C4-2B (cell line): ENCODE data around the gene PSMD8.

Experiments
- H3K27ac ChIP-seq: fragments of 450-650 bp; 2 replicates; pipeline ENCODE4 v1.5.1; 2017
- ZFX ChIP-seq: fragments of 450-650 bp; IDR thresholded peaks from 2 replicates; pipeline ENCODE4 v1.6.1; 2017
- TF ChIP-seq, protein P1 (sequence below): fragments of 450-650 bp; conservative IDR thresholded peaks from 2 replicates; pipeline ENCODE4 v1.5.1; 2017; ENCODE audit warnings: mild to moderate bottlenecking

PSMD8 gene

DNA sequence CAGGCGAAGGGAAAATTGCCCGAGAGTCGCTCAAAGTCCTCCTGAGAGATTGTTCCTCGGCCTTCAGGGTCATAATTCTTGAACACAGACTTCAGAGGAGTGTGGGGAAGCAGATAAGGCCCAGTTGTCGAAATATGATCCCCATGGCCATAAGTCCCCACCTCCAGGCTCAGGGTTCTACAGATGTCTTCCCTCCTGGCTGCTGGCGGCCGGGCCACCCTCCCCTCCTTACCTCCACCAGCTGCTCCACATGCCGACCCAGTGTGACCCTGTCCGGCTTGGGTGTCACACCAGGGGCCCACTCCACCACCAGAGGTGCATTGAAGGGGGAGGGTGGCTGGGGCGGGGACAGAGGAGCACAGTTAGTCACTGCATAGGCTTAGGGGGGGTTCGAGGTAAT lies 38.6 kb downstream of the PSMD8 start:
- H3K27ac ChIP-seq: no peak overlapping the region
- TF ChIP-seq, protein P1, sequence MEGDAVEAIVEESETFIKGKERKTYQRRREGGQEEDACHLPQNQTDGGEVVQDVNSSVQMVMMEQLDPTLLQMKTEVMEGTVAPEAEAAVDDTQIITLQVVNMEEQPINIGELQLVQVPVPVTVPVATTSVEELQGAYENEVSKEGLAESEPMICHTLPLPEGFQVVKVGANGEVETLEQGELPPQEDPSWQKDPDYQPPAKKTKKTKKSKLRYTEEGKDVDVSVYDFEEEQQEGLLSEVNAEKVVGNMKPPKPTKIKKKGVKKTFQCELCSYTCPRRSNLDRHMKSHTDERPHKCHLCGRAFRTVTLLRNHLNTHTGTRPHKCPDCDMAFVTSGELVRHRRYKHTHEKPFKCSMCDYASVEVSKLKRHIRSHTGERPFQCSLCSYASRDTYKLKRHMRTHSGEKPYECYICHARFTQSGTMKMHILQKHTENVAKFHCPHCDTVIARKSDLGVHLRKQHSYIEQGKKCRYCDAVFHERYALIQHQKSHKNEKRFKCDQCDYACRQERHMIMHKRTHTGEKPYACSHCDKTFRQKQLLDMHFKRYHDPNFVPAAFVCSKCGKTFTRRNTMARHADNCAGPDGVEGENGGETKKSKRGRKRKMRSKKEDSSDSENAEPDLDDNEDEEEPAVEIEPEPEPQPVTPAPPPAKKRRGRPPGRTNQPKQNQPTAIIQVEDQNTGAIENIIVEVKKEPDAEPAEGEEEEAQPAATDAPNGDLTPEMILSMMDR: no peak
- no peak for TF ChIP-seq ZFX

DNA sequence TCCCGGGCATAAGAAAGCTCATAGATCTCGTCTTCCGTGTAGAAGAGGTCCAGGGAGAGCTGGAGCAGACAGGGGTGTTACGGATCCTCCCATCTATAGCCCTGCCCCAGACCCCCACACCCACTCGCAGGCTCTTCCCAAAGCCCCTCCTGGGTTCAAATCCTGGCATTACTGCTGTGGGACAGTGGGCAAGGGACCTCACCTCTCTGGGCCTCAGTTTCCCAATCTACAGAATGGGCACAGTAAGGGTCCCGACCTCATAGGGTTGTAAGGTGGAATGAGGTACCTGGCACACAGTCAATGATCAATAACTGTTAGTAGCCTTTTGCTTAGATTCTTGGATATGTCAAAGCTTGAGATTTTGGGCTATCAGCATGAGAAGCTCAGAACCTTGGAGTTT lies 39.0 kb downstream of the PSMD8 start:
- no peak for TF ChIP-seq ZFX
- TF ChIP-seq, protein P1: no peak
- H3K27ac ChIP-seq: no peak overlapping the region

DNA sequence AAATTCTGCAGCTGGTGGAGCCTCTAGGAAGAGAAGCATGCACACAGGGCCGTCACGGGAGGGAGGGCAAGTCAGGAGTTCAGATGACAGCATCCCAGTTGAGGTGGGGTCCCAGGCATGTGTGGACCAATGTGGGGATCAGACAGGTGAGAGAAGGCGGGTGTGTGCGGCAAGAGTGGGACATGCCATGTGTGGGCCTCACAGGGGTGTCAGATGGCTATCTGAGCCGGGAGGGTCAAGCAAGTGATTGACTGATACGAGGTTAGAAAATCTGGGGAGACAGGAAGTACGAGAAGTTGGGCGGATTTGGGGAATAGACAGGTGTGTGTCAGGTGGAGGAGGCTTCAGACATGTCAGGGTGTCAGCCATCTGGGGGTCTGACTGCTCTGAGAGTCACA lies 42.8 kb downstream of the PSMD8 start:
- TF ChIP-seq, protein P1: no peak
- no peak for TF ChIP-seq ZFX
- H3K27ac ChIP-seq: no peak overlapping the region

DNA sequence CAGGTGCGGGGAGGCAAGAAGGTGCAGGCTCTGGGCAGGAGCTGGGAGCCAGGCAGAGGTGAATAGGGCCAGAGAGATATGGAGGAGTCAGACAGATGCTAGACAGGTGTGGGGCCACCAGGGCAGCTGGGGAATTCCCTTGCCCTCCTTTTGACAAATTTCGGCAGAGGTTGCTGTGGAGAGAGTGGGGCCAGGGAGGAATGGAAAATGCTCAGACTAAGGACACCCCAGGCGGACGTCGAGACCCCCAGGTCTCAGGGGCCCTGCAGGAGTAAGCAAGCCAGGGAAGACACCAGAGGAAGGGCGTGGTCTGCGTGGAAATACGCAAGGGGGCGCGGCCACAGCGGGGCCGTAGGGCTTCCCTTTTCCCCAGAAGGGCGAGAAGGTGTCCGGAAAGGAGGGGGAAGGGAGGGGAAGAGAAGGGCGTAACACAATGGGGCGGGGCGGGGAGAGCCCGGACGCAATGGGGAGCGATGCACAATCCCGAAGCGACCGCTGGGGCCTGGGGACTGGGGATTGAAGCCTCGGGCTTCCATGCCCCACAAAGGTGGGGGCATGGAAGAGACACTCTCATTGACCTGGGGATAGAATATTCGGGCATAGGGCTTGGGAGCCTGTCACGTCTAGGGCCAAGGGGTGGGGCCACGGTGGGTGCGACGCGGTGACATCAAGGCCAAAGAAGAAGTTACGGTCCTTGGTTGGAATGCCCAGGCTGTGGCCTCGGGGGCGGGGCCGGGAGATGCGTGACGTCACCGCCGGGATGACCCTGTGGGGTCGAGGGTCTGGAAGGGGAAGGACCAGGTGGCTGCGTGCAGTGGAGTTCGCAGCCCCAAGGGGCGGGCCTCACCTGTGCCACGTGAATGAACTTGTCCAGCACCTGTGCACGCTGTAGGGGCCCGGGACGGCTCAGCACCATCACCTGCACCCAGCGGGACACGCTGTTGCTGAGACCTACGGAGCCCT lies 43.5 kb downstream of the PSMD8 start:
- TF ChIP-seq, protein P1: no peak
- H3K27ac ChIP-seq: no peak overlapping the region

DNA sequence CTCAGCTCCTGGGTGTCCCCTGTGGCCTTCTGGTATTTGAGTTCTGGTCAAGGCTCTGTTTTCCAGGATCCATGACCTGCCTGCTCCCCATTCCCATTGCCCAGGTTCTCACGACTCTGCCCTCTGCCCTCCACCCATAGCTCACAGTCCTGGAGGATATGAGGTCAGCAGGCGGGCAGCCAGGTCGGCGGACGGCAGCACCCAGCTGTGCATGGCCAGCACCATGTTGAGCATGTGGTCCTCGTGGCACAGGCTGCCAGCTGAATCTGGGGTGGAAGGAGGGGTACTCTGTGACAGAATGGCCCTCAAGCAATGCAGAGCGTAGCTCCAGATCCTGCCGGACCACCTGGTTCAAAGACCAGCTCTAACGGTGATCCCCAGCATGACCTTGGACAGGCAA lies 46.6 kb downstream of the PSMD8 start:
- H3K27ac ChIP-seq: no peak overlapping the region
- TF ChIP-seq ZFX: no peak
- TF ChIP-seq, protein P1: no peak

DNA sequence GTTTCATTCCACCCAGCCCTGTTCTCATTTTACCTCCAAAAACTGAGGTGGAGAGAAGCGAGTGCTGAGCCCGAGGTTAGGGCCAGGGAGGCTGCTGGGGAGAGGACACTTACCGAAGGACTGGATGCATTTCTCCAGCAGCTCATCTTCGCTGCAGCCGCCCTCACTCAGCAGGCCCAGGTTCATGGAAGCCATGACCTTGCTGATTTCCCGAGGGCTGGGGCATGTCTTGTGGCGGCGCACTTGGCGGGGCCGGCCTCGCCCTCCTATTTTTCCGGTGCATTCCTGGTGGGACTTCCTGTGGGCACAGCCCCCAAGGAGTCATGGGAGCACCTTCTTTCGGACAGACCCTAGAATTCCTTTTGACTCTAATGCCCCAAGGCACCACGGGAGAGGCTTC lies 47.5 kb downstream of the PSMD8 start:
- no peak overlapping the region for H3K27ac ChIP-seq
- TF ChIP-seq, protein P1: no peak
- no peak for TF ChIP-seq ZFX

DNA sequence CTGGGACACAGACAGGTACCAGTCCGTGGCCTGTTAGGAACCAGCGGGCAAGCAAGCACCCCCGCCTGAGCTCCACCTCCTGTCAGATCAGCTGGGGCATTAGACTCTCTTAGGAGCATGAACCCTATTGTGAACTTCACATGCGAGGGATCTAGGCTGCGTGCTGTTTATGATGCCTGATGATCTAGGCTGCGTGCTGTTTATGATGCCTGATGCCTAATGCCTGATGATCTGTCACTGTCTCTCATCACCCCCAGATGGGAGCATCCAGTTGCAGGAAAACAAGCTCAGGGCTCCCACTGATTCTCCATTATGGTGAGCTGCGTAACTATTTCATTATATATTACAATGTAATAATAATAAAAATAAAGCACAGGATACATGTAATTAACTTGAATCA lies 48.1 kb downstream of the PSMD8 start:
- no peak overlapping the region for H3K27ac ChIP-seq
- TF ChIP-seq ZFX: no peak
- TF ChIP-seq, protein P1: no peak
